T-helper 1 cell (primary cell): Measurements from ENCODE around the gene ANKRD65.

ENCODE experiments used
- DNase-seq, 5 donors: peaks; one replicate each; pipeline ENCODE4 v3.0.0-alpha.2; 2012 to 2020

Gene ANKRD65

GRCh38 chr1:1441002-1441888 is 20.2 kb upstream of the ANKRD65 start:
- peak in 3 of 5 donors; percentile 36 to 49 (median 43) for DNase-seq

DNA sequence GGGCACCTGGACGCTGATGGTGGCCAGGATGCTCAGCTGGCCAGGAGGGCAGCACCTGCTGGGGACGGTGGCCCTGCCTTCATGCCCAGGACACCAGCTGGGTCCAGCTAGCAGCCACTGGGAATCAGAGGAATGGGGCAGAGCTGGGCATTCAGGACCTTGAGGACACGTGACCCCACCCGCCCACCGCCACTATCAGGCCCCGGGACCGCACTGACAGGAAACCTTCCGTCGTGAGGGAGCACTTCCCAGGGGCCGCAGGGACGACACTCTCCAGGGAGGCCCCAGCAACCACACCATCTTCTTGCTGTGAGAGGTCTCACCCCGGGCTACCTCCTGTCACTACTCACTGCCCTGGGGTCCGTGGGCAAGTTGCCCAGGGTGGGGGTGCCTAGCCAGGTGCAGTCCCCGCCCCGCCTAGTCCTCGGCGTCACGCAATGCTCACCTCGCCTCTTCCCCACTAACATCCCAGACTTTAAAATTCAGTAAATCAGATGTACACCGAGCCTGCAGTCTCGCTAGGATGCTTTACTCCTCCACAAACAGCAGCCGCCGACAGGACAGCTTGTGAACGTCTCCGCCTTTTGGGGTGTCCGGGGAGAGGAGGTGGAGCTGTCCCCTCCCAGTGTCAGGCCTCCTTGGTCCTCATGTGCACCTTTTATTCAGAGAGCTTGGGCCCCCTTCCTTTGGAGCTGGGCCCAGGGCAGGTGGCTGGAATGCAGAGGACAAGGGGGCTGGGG is 19.4 kb upstream of the ANKRD65 start:
- no peak for DNase-seq

DNA sequence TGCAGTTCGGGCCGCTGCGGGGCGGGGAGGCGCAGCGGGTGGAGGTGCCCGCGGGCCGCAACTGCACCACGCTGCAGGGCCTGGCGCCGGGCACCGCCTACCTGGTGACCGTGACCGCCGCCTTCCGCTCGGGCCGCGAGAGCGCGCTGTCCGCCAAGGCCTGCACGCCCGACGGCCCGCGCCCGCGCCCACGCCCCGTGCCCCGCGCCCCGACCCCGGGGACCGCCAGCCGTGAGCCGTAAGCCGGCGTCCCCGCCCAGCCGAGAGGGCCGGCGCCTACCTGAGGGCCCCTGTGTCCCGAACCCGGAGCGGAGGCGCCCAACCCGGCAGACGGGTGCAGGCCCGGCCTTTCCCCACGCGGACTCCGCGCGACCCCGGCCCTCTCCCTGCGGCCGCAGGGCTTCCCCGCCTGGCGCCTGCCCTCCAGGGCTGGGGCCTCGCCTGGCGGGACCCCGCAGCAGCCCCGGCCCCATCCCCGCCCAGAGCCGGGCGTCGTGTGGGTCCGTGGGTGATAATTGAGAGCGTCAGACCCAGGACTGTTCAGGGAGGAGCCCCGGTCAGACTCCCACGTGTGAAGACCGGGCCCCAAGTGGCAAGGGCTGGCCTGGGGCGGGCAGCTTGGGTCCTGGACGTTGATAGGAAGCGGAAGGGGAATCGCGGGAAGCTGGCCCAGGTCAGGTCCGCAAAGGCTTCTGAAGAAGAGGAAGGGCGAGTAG is 18.6 kb upstream of the ANKRD65 start:
- no peak for DNase-seq

DNA sequence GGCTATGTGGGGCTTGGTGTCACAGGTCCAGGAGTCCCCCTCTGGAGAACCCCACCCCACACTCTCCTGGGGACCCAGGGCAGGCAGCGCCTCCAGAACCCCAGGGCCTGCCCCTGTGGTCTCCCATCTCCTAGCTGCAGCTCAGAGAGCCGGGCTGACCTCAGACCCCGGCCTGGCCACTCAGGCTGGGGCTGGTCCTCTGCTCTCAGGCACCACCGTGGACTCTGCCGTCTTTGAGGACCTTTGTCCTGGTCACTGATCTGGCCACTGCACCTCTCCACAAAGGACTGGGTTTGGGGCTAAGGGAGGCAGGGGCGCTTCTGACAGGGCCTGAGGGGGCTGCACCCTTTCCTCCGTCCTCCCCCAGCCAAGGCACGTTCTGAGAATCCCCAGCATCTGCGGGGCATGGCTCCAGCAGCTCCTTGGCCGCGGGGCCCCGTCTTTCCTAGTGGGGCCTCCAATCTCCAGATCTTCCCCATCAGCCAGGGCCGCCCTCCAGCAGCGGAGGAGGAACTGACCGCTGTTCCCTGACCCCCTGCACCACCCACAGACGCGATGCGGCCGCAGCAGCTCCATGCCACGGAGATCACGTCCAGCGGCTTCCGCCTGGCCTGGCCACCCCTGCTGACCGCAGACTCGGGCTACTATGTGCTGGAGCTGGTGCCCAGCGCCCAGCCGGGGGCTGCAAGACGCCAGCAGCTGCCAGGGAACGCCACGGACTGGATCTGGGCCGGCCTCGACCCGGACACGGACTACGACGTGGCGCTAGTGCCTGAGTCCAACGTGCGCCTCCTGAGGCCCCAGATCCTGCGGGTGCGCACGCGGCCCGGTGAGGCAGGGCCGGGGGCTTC is 17.7 kb upstream of the ANKRD65 start:
- DNase-seq: no peak

- DNase-seq: no peak
Measured at GRCh38 chr1:1437904-1438376, 16.9 kb upstream of the ANKRD65 start.

DNA sequence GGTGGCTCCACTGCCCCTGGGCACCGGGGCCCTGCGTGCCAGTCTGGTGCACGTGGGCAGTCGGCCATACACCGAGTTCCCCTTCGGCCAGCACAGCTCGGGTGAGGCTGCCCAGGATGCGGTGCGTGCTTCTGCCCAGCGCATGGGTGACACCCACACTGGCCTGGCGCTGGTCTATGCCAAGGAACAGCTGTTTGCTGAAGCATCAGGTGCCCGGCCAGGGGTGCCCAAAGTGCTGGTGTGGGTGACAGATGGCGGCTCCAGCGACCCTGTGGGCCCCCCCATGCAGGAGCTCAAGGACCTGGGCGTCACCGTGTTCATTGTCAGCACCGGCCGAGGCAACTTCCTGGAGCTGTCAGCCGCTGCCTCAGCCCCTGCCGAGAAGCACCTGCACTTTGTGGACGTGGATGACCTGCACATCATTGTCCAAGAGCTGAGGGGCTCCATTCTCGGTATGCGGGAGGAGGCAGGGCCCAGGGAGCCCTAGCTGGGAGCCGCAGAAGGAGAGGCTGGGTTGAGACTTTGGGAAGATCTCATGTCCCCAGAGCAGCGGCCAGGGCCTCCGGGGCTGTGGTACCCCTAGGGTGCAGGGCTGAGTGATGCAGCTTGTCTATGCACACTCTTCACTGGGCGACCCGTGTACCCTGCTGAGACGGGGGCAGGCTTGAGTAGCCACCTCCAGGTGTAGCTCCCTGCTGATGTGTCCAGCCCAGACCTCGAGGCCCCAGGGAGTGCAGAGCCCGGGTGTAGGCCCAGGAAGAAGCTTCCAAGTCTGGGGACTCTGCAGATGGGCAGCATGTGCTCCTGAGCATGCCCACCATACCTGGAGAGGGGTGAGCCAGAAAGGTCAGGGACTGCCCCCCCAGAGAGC is 16.2 kb upstream of the ANKRD65 start:
- DNase-seq: no peak

DNA sequence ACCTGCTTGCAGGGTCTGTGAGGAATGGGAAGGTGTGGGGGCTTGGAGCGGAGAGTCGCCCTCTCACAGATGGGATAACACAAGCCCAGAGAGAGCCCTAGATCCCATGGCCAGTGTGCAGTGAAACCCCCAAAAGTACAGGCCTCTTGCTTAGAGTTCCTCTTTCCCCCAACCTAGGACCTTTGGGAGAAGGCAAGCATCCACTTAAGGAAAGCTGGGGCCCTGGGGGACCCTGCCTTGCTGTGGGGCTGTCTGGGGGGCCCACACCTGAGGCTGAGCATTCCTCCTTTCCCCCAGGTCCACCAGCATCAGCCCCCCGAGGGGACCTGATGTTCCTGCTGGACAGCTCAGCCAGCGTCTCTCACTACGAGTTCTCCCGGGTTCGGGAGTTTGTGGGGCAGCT is 15.6 kb upstream of the ANKRD65 start:
- no peak for DNase-seq

- DNase-seq: no peak
Measured at GRCh38 chr1:1435911-1436629, 15.0 kb upstream of the ANKRD65 start.

GRCh38 chr1:1435106-1435903 is 14.2 kb upstream of the ANKRD65 start, which contains the start of gene VWA1:
Gene VWA1 (plus strand): TSS chr1:1435690. CDS start chr1:1435749, 59 bp downstream.
- peak in 3 of 5 donors; percentile 22 to 49 (median 44) for DNase-seq

DNA sequence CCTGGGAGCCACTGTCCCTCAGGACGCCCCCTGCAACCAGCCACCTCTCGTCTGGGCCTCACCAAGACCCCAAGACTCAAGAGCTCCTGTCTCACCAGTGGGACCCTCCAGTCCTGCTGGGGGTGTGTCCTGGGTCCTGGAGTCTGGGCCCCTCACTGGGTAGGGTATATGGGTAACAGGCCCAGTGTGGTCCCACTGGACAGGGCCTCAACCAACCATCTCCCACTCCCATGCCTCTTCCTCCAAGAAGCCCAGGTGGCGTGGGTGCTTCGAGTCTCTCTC is 13.7 kb upstream of the ANKRD65 start:
- no peak for DNase-seq

- no peak for DNase-seq
Measured at GRCh38 chr1:1434131-1434823, 13.2 kb upstream of the ANKRD65 start.

GRCh38 chr1:1433804-1434130 is 12.7 kb upstream of the ANKRD65 start:
- DNase-seq: no peak

GRCh38 chr1:1432951-1433803 is 12.1 kb upstream of the ANKRD65 start:
- DNase-seq: no peak

DNA sequence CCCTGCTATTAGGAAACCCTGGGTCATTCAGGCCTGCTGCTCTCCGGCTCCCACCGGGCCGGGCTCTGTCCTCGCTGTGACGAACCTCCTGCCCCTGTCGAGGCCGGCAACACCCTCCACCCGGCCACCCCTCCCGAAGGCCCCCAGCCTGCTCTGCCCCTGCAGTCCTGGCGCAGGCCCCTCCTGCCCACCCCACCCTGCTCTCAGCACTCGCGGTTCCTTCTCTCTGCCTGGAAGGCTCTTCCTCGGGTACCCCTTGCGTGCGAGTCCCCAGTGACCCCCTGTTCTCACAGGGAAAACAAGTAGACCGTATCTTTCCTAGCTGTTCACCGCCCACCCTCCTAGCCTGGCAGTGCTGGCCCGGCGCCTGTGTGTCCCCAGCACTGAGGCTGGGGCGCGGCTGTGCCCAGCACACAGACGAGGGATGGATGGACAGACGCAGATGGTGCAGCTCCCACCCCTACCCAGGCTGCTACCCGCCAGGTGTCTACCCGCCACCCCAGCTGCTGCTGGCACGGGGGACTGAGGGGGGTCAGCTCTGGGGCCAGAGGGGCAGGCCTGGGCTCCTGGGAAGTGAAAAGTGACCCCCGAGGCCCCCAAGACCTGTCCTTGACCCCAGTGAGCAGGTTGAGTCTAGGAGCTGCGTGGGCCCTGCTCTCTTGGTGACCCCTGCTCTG is 11.3 kb upstream of the ANKRD65 start:
- no peak for DNase-seq

GRCh38 chr1:1431845-1432273 is 10.8 kb upstream of the ANKRD65 start:
- DNase-seq: no peak

DNA sequence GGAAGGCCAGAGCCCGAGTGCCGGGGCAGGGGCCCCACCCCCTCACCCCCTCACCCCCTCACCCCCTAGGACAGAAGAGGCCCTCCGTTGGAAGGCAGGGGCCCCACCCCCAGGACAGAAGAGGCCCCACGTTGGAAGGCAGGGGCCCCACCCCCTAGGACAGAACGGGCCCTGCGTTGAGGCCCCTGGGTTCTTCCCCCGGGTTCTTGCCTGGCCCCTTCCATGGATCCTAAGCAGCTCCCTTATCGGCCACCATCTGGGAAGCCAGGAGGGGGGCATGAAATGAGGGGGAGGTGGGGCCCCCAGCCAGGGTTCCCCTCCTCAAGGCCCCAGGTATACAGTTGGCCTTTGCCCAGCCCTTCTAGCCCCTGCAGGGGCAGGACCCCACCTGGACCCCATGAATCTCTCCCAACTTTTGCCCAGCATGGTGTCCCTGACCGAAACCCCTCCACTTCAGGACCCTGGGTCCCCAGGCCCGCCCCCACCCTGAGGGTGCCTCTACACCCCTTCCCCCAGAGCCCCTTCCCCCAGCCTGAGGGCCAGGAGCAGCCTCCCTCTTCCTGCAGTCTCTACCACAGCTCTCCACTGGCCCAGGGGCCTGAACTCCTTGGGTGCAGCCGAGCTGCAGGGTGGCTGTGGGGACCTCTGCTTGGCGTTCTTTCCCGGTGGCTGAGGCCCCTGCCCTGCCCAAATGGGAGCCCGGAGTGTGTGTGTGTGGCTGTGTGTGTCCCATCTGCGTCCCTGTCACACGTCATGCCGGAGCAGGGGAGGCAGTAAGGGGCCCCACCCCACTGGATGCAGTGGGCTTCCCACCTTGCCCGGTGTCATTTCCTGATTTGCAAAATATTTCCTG is 10.1 kb upstream of the ANKRD65 start:
- no peak for DNase-seq
